ENCODE data around the gene HIRA. TPM values are rescaled to one million over a fixed set of nuclear protein-coding genes. Genes with fewer than 3 reads are reported as not detected.

The HIRA gene
- total RNA-seq, 2 donors from 2014 or later = 10.6 to 12.9 TPM

GRCh38 chr22:19478901-19479354 lies 47.4 kb upstream of the HIRA start, which contains the start of gene UFD1:
UFD1 (minus strand) TSS chr22:19479193; CDS start chr22:19479085, 108 bp downstream.
- peak; percentile 80 for ATAC-seq
- Histone ChIP-seq H3K9me3 (no peaks in the 10 kb centered on the region), H3K27me3 (no peaks in the 10 kb centered on the region), H3K27ac (peak within 1 kb of the TSS; percentile 91 to 99 (median 98)), H3K36me3 (replicated peaks in 1 of 2; ENCODE audit: insufficient read depth in 1 of 2, low read depth in 2 of 2) (peaks cover 0 to 1% of the 10 kb centered on the region in 2 donors), H3K4me1 (peaks cover 18% of the 10 kb centered on the region), H3K4me3 (peak within 1 kb of the TSS; percentile 90 to 92)
- intact Hi-C loops (cut with DNase I) = no loop called here
- DNase-seq = peak; percentile 86 to 92 (median 88)
- peak in 2 of 3 donors; percentile 50 to 63 for TF ChIP-seq POLR2A (IDR thresholded peaks at IDR 0.05)
- TF ChIP-seq, protein P1, sequence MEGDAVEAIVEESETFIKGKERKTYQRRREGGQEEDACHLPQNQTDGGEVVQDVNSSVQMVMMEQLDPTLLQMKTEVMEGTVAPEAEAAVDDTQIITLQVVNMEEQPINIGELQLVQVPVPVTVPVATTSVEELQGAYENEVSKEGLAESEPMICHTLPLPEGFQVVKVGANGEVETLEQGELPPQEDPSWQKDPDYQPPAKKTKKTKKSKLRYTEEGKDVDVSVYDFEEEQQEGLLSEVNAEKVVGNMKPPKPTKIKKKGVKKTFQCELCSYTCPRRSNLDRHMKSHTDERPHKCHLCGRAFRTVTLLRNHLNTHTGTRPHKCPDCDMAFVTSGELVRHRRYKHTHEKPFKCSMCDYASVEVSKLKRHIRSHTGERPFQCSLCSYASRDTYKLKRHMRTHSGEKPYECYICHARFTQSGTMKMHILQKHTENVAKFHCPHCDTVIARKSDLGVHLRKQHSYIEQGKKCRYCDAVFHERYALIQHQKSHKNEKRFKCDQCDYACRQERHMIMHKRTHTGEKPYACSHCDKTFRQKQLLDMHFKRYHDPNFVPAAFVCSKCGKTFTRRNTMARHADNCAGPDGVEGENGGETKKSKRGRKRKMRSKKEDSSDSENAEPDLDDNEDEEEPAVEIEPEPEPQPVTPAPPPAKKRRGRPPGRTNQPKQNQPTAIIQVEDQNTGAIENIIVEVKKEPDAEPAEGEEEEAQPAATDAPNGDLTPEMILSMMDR (IDR thresholded peaks at IDR 0.05) = peak in 2 of 7 experiments; percentile 8 to 18
- 0 to 1% methylated on average over 3 to 27 of the region's 42 CpGs for whole genome bisulfite sequencing, 2 donors

- Histone ChIP-seq H3K4me3 (peak overlapping the region; percentile 90 to 92), H3K27ac (peak overlapping the region; percentile 91 to 99 (median 98)), H3K36me3 (replicated peaks in 1 of 2; ENCODE audit: insufficient read depth in 1 of 2, low read depth in 2 of 2) (peaks cover 0 to 4% of the 10 kb centered on the region in 2 donors), H3K27me3 (no peaks in the 10 kb centered on the region), H3K4me1 (peaks cover 18% of the 10 kb centered on the region), H3K9me3 (no peaks in the 10 kb centered on the region)
- DNase-seq (no peak), ATAC-seq (no peak)
- intact Hi-C loops (cut with DNase I) = no loop called here
- 1 to 2% methylated on average over 17 to 31 of the region's 31 CpGs for WGBS, 2 donors
- TF ChIP-seq, protein P1 (IDR thresholded peaks at IDR 0.05) = no peak
- no peak for TF ChIP-seq POLR2A (IDR thresholded peaks at IDR 0.05)
Measured at GRCh38 chr22:19478045-19478900, 46.7 kb upstream of the HIRA start.

- no peaks in the 10 kb centered on the region for H3K27me3 ChIP-seq
- peak overlapping the region in 1 of 4 donors; percentile 99 for H3K27ac ChIP-seq
- TF ChIP-seq POLR2A (IDR thresholded peaks at IDR 0.05) = no peak
- TF ChIP-seq, protein P1 (IDR thresholded peaks at IDR 0.05) = peak in 1 of 7 experiments; percentile 2
- peaks cover 0 to 4% of the 10 kb centered on the region in 2 donors for H3K36me3 ChIP-seq (replicated peaks in 1 of 2; ENCODE audit: insufficient read depth in 1 of 2, low read depth in 2 of 2)
- no peak for ATAC-seq
- intact Hi-C loops (cut with DNase I) = no loop called here
- peak overlapping the region in 1 of 2 donors; percentile 92 for H3K4me3 ChIP-seq
- peaks cover 18% of the 10 kb centered on the region for H3K4me1 ChIP-seq
- no peaks in the 10 kb centered on the region for H3K9me3 ChIP-seq
- WGBS, 2 donors = 18 to 20% methylated on average over 5 of the region's 5 CpGs
- DNase-seq = no peak
Measured at GRCh38 chr22:19477321-19478044, 46.0 kb upstream of the HIRA start.

DNA sequence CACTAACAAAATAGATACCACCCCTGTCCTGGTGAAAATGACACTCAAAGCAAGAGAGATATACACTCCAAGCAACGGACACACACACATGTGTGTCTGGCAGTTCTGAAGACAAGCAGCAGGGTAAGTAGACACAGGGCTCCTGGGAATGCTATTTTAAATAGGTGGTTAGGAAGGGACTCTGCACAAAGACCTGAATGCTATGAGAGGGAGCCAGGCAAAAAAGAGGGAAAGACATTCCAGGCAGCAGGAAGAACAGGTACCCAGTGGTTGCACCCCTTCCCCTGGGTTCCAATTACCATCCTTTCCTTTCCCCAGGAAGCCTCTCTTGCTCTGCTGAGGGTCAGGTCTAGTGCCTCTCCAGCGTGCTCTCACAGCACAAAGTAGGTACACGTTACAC lies 44.5 kb upstream of the HIRA start:
- H3K4me1 ChIP-seq = peaks cover 18% of the 10 kb centered on the region
- DNase-seq (no peak), ATAC-seq (no peak)
- peaks cover 0 to 9% of the 10 kb centered on the region in 2 donors for H3K36me3 ChIP-seq (replicated peaks in 1 of 2; ENCODE audit: insufficient read depth in 1 of 2, low read depth in 2 of 2)
- H3K4me3 ChIP-seq = no peak overlapping the region
- H3K27ac ChIP-seq = no peak overlapping the region
- TF ChIP-seq, protein P1 (IDR thresholded peaks at IDR 0.05) = no peak
- TF ChIP-seq POLR2A (IDR thresholded peaks at IDR 0.05) = no peak
- 74 to 79% methylated on average over 3 of the region's 3 CpGs for WGBS, 2 donors
- H3K9me3 ChIP-seq = no peaks in the 10 kb centered on the region
- intact Hi-C loops (cut with DNase I) = no loop called here
- no peaks in the 10 kb centered on the region for H3K27me3 ChIP-seq
